Measurements from ENCODE around the gene TNK2. TPM values are rescaled to one million over a fixed set of nuclear protein-coding genes. Genes with fewer than 3 reads are reported as not detected.

Gene TNK2
- total and polyA plus RNA-seq, 2 of the 8 experiments (the other 6 are each of a cell fraction or from before 2014, with no cell fraction given) = 10.4 to 33.9 TPM

- Histone ChIP-seq H3K23me2 (ENCODE audit: low read depth, low read length) (peaks cover 13% of the 10 kb centered on the region; the same call in 1 of the 2 replicates), H2AFZ (ENCODE audit: low read length) (no peak overlapping the region)
- CTCF ChIA-PET (ENCODE audit: partially characterized antibody) = interaction anchor here (0.6 to 23.1 kb wide), 13 partner anchors 8 to 1684 kb away, joined by 3 to 499 read pairs (median 5); partner anchors contain the start of gene TNK2
Measured at GRCh38 chr3:195892105-195893043, 16.0 kb downstream of the TNK2 start.

More at GRCh38 chr3:195892105-195893043, 16.0 kb downstream of the TNK2 start:
- Histone ChIP-seq H3K9ac (replicated peaks in 1 of 4; ENCODE audit: extremely low read depth in 1 of 4, low read depth in 3 of 4, low read length in 3 of 4) (no peak overlapping the region), H3K23ac (ENCODE audit: insufficient read length) (no peak overlapping the region), H3K4ac (replicated peaks; ENCODE audit: insufficient read length, low read depth, low read length) (peak overlapping the region; percentile 91), H3K27ac (ENCODE audit: low read depth, low read length) (0 out of 2 replicates have a peak overlapping the region, but pooled peaks have one; percentile 7), H4K8ac (ENCODE audit: extremely low read depth, insufficient read depth, low read length) (peak overlapping the region; percentile 86; the same call in 1 of the 2 replicates), H2BK20ac (ENCODE audit: low read length) (no peak overlapping the region), H4K20me1 (replicated peaks in 1 of 2; ENCODE audit: control insufficient read depth in 1 of 2, insufficient read depth in 2 of 2, low read length in 2 of 2) (peaks cover 7 to 16% of the 10 kb centered on the region in 2 experiments), H3K79me2 (ENCODE audit: control insufficient read depth in 1 of 2, insufficient read depth in 2 of 2, low read length in 2 of 2) (no peaks in the 10 kb centered on the region; a peak in 1 of 4 replicates), H3K14ac (ENCODE audit: insufficient read length) (no peak overlapping the region), H3K27me3 (replicated peaks in 1 of 4; ENCODE audit: control insufficient read depth in 3 of 4, extremely low read depth in 1 of 4, insufficient read depth in 3 of 4, low read length in 3 of 4) (no peaks in the 10 kb centered on the region), H3K79me1 (ENCODE audit: low read depth, low read length) (peaks cover 9% of the 10 kb centered on the region; the same call in 1 of the 2 replicates), H2BK12ac (ENCODE audit: low read depth, low read length) (no peak overlapping the region), H2BK5ac (ENCODE audit: low read depth, low read length) (no peak overlapping the region), H2BK15ac (ENCODE audit: low read length) (0 out of 2 replicates have a peak overlapping the region, but pooled peaks have one; percentile 46), H3K36me3 (ENCODE audit: control insufficient read depth in 2 of 4, insufficient read depth in 4 of 4, low read length in 3 of 4) (no peaks in the 10 kb centered on the region), H4K5ac (ENCODE audit: insufficient read length, low read depth, low read length) (no peak overlapping the region), H3K4me2 (ENCODE audit: insufficient read depth in 1 of 2, low read depth in 2 of 2, low read length in 2 of 2) (no peak overlapping the region), H3K4me1 (replicated peaks in 1 of 4; ENCODE audit: control insufficient read depth in 3 of 4, insufficient read depth in 4 of 4, low read length in 3 of 4) (peaks cover 4 to 37% (median 20%) of the 10 kb centered on the region in 4 experiments), H3K4me3 (ENCODE audit: extremely low read depth in 1 of 4, insufficient read depth in 2 of 4, low read depth in 3 of 4, low read length in 4 of 4) (no peak overlapping the region), H3K56ac (replicated peaks; ENCODE audit: insufficient read length, low read depth, low read length) (no peak overlapping the region), H3K9me3 (ENCODE audit: insufficient read depth in 2 of 2, low read depth in 1 of 2, low read length in 1 of 2) (no peaks in the 10 kb centered on the region; a peak in 1 of 4 replicates), H3K18ac (ENCODE audit: extremely low read depth, low read length) (peak overlapping the region; percentile 19; the same call in 1 of the 2 replicates), H4K91ac (replicated peaks; ENCODE audit: insufficient read length, low read length) (no peak overlapping the region), H2AK5ac (ENCODE audit: low read depth, low read length) (no peak overlapping the region), H2BK120ac (replicated peaks; ENCODE audit: low read depth, low read length) (no peak overlapping the region)
- DNase-seq (ENCODE audit: low read depth in 1 of 2, low spot score in 2 of 2) (no peak), FAIRE-seq (no peak)
- no peak for TF ChIP-seq ASH2L (IDR thresholded peaks at IDR 0.05; ENCODE audit: low read length)
- no peak for TF ChIP-seq SUZ12 (IDR thresholded peaks at IDR 0.05; ENCODE audit: low read length)
- no peak for TF ChIP-seq RAD21 (IDR thresholded peaks at IDR 0.05 in 1 of 2, conservative IDR thresholded peaks at IDR 0.05 in 1 of 2; ENCODE audit: low read depth in 2 of 2, low read length in 2 of 2)
- no peak for TF ChIP-seq TCF12 (IDR thresholded peaks at IDR 0.05; ENCODE audit: low read depth, low read length)
- TF ChIP-seq KDM4A (IDR thresholded peaks at IDR 0.05; ENCODE audit: low read depth, low read length, severe bottlenecking) = no peak
- TF ChIP-seq SP2 (IDR thresholded peaks at IDR 0.05; ENCODE audit: low read length) = no peak
- 64% methylated on average over 12 of the region's 35 CpGs; no CpG with 5 or more reads in 1 of the 2 experiments for WGBS, 2 experiments (ENCODE audit: extremely low coverage in 1 of 2, insufficient coverage in 1 of 2, insufficient read length in 1 of 2, insufficient replicate concordance in 2 of 2, low coverage in 1 of 2, low lambda C conversion rate in 2 of 2, missing lambda C conversion rate in 1 of 2)
- POLR2A ChIA-PET (ENCODE audit: partially characterized antibody) = interaction anchor here (0.5 to 1.8 kb wide), 5 partner anchors 9 to 33 kb away, joined by 3 to 7 read pairs (median 5); no protein-coding TSS in a partner anchor
